HepG2 (cell line): ENCODE results near the gene GPS1. TPM values are rescaled to one million over a fixed set of nuclear protein-coding genes. Genes with fewer than 3 reads are reported as not detected.

Experiments used
- ARHGAP35 ChIP-seq: sonication (generic); formaldehyde crosslinking; IDR thresholded peaks from 2 replicates; pipeline ENCODE4 v1.9.0; 2022; ENCODE audit warnings: mild to moderate bottlenecking, inconsistent platforms, moderate library complexity, missing genetic modification reagents, borderline replicate concordance
- ATM ChIP-seq: fragments of 450-650 bp; IDR thresholded peaks from 2 replicates; pipeline ENCODE4 v1.7.1; 2017; ENCODE audit warnings: mild to moderate bottlenecking, borderline replicate concordance
- BHLHE40 ChIP-seq: IDR thresholded peaks from 2 replicates; pipeline ENCODE4 v1.6.1; 2011; ENCODE audit warnings: low read length, improper control_type of control experiment
- CENPX ChIP-seq: sonication (generic); formaldehyde crosslinking; IDR thresholded peaks from 2 replicates; pipeline ENCODE4 v1.9.0; 2021; ENCODE audit warnings: mild to moderate bottlenecking, missing genetic modification reagents, moderate library complexity
- ERF ChIP-seq: IDR thresholded peaks from 2 replicates; pipeline ENCODE4 v1.6.1; 2018; ENCODE audit warnings: missing biosample characterization, missing genetic modification reagents
- HDAC1 ChIP-seq: sonication (generic); formaldehyde crosslinking; IDR thresholded peaks from 2 replicates; pipeline ENCODE4 v1.5.1; 2020; ENCODE audit warnings: mild to moderate bottlenecking, missing genetic modification reagents
- HOXD1 ChIP-seq: sonication (generic); formaldehyde crosslinking; IDR thresholded peaks from 2 replicates; pipeline ENCODE4 v1.5.0; 2020; ENCODE audit warnings: missing genetic modification reagents
- JUNB ChIP-seq: sonication (generic); formaldehyde crosslinking; IDR thresholded peaks from 2 replicates; pipeline ENCODE4 v1.8.0; 2022; ENCODE audit warnings: missing genetic modification reagents, mild to moderate bottlenecking, borderline replicate concordance
- KDM5B ChIP-seq: sonication (generic); formaldehyde crosslinking; IDR thresholded peaks from 2 replicates; pipeline ENCODE4 v1.4.0; 2020; ENCODE audit warnings: missing genetic modification reagents, mild to moderate bottlenecking, borderline replicate concordance
- NKX3-1 ChIP-seq: sonication (generic); formaldehyde crosslinking; IDR thresholded peaks from 2 replicates; pipeline ENCODE4 v1.5.0; 2020; ENCODE audit warnings: missing genetic modification reagents
- REXO4 ChIP-seq: sonication (generic); formaldehyde crosslinking; IDR thresholded peaks from 2 replicates; pipeline ENCODE4 v1.8.0; 2022; ENCODE audit warnings: missing genetic modification reagents, mild to moderate bottlenecking, borderline replicate concordance
- TOPORS ChIP-seq: sonication (generic); formaldehyde crosslinking; IDR thresholded peaks from 2 replicates; pipeline ENCODE4 v1.8.0; 2023; ENCODE audit warnings: mild to moderate bottlenecking, missing genetic modification reagents
- ZBTB21 ChIP-seq: sonication (generic); formaldehyde crosslinking; IDR thresholded peaks from 2 replicates; pipeline ENCODE4 v1.4.0; 2020; ENCODE audit warnings: missing genetic modification reagents
- ZKSCAN8 ChIP-seq: IDR thresholded peaks from 2 replicates; pipeline ENCODE4 v1.6.1; 2016; ENCODE audit warnings: borderline replicate concordance, missing genetic modification reagents, missing compliant biosample characterization
- ZNF3 ChIP-seq: IDR thresholded peaks from 2 replicates; pipeline ENCODE4 v1.7.0; 2017; ENCODE audit warnings: inconsistent platforms
- ZNF441 ChIP-seq: sonication (generic); formaldehyde crosslinking; IDR thresholded peaks from 2 replicates; pipeline ENCODE4 v1.7.0; 2021; ENCODE audit warnings: missing genetic modification reagents, borderline replicate concordance
- ZNF674 ChIP-seq: sonication (generic); formaldehyde crosslinking; IDR thresholded peaks from 2 replicates; pipeline ENCODE4 v1.5.0; 2020; ENCODE audit warnings: low read depth, mild to moderate bottlenecking, missing genetic modification reagents
- ZNF768 ChIP-seq: sonication (generic); formaldehyde crosslinking; IDR thresholded peaks from 2 replicates; pipeline ENCODE4 v1.4.0; 2020; ENCODE audit warnings: missing genetic modification reagents
- ZNF776 ChIP-seq: sonication (generic); formaldehyde crosslinking; IDR thresholded peaks from 2 replicates; pipeline ENCODE4 v1.4.0; 2020; ENCODE audit warnings: mild to moderate bottlenecking, missing genetic modification reagents
- ZNF790 ChIP-seq: sonication (generic); formaldehyde crosslinking; IDR thresholded peaks from 2 replicates; pipeline ENCODE4 v1.8.0; 2022; ENCODE audit warnings: missing genetic modification reagents, mild to moderate bottlenecking, borderline replicate concordance
- ZNF878 ChIP-seq: sonication (generic); formaldehyde crosslinking; IDR thresholded peaks from 2 replicates; pipeline ENCODE4 v1.8.1; 2023; ENCODE audit warnings: mild to moderate bottlenecking, missing genetic modification reagents, moderate library complexity
- polyA plus RNA-seq, 8 experiments: library from polyadenylated mRNA; depleted of rRNA in 3 of 8; stranded (reverse) in 7 of 8; unstranded in 1 of 8; fragments of >200 nt; fragmentation: Illumina TruSeq in 4 of 8; extraction: Trizol in 4 of 8; gene quantifications; 2 replicates each; pipeline versions ENCODE4 v1.2.1 to v1.2.3, GENCODE V29; 2011 to 2016; ENCODE audit warnings: low read depth in 4 of 8, missing spikeins in 1 of 8, mixed read lengths in 1 of 8; ENCODE audit not compliant: insufficient read depth in 1 of 8
- total RNA-seq, 5 experiments: library from RNA; depleted of rRNA; stranded (reverse); fragments of >200 nt; fragmentation: Illumina TruSeq; extraction: Trizol; gene quantifications; 2 replicates each; pipeline ENCODE4 v1.2.3, GENCODE V29; 2016; ENCODE audit warnings: low read depth in 1 of 5
- TF ChIP-seq, protein P1 (sequence below): sonication (generic); formaldehyde crosslinking; IDR thresholded peaks from 2 replicates; pipeline ENCODE4 v1.4.0; 2020; ENCODE audit warnings: missing genetic modification reagents, mild to moderate bottlenecking, borderline replicate concordance
- TF ChIP-seq, protein P2 (sequence below): sonication (generic); formaldehyde crosslinking; IDR thresholded peaks from 2 replicates; pipeline ENCODE4 v1.4.0; 2020; ENCODE audit warnings: missing genetic modification reagents, borderline replicate concordance
- TF ChIP-seq, protein P3 (sequence below): sonication (generic); formaldehyde crosslinking; IDR thresholded peaks from 2 replicates; pipeline ENCODE4 v1.5.0; 2020; ENCODE audit warnings: missing genetic modification reagents

GPS1 gene
- total and polyA plus RNA-seq, 2 of the 13 experiments (the other 11 are each of a cell fraction or from before 2014, with no cell fraction given): 124 to 128 TPM

DNA sequence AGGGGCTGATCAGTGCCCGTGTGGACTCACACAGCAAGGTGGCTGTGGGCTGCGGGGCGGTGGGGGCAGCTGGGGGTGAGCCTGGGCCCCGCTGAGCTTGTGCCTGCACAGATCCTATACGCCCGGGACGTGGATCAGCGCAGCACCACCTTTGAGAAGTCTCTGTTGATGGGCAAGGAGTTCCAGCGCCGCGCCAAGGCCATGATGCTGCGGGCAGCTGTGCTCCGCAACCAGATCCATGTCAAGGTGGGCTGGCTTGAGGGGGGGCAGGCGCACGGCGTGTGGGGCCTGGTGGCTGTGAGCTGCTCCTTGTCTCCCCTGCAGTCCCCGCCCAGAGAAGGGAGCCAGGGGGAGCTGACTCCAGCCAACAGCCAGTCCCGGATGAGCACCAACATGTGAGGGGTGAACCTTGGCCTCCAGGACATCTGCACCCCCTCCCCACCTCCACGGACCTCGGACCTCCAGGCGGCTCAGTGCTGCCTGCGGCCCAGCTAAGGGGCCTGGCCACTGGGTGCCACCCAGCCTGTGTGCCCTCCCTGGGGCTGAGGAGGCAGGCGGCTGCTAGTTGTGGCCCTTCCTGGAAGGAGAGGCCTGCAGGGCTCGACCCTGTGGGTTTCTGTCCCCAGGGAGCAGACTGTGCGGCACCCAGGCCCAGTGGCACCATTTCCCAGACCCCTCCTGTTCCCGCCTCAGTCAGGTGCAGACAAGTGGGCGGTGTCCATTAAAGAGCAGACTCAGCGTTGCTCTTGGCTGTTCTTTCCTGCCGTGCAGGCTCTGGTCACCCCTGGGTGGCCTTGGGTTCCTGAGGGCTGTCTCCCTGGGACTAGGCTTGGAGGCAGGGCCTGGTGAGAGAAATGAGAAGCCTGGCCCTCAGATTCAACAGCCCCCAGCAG is 5.3 kb downstream of the GPS1 start (continued):
- no peak for TF ChIP-seq CENPX (CRISPR knock-in tag)
- TF ChIP-seq JUNB (CRISPR knock-in tag): no peak
- peak; percentile 15; the same call in 1 of the 2 replicates for TF ChIP-seq ERF (CRISPR knock-in tag)
- TF ChIP-seq, protein P1, sequence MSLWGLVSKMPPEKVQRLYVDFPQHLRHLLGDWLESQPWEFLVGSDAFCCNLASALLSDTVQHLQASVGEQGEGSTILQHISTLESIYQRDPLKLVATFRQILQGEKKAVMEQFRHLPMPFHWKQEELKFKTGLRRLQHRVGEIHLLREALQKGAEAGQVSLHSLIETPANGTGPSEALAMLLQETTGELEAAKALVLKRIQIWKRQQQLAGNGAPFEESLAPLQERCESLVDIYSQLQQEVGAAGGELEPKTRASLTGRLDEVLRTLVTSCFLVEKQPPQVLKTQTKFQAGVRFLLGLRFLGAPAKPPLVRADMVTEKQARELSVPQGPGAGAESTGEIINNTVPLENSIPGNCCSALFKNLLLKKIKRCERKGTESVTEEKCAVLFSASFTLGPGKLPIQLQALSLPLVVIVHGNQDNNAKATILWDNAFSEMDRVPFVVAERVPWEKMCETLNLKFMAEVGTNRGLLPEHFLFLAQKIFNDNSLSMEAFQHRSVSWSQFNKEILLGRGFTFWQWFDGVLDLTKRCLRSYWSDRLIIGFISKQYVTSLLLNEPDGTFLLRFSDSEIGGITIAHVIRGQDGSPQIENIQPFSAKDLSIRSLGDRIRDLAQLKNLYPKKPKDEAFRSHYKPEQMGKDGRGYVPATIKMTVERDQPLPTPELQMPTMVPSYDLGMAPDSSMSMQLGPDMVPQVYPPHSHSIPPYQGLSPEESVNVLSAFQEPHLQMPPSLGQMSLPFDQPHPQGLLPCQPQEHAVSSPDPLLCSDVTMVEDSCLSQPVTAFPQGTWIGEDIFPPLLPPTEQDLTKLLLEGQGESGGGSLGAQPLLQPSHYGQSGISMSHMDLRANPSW (CRISPR knock-in tag): no peak
- TF ChIP-seq ZNF441 (CRISPR knock-in tag): peak; percentile 83; the same call in 1 of the 2 replicates
- TF ChIP-seq, protein P2, sequence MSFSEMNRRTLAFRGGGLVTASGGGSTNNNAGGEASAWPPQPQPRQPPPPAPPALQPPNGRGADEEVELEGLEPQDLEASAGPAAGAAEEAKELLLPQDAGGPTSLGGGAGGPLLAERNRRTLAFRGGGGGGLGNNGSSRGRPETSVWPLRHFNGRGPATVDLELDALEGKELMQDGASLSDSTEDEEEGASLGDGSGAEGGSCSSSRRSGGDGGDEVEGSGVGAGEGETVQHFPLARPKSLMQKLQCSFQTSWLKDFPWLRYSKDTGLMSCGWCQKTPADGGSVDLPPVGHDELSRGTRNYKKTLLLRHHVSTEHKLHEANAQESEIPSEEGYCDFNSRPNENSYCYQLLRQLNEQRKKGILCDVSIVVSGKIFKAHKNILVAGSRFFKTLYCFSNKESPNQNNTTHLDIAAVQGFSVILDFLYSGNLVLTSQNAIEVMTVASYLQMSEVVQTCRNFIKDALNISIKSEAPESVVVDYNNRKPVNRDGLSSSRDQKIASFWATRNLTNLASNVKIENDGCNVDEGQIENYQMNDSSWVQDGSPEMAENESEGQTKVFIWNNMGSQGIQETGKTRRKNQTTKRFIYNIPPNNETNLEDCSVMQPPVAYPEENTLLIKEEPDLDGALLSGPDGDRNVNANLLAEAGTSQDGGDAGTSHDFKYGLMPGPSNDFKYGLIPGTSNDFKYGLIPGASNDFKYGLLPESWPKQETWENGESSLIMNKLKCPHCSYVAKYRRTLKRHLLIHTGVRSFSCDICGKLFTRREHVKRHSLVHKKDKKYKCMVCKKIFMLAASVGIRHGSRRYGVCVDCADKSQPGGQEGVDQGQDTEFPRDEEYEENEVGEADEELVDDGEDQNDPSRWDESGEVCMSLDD: no peak
- peak; percentile 89 for TF ChIP-seq KDM5B (CRISPR knock-in tag)
- no peak for TF ChIP-seq ZBTB21
- peak; percentile 87; the same call in 1 of the 2 replicates for TF ChIP-seq ZNF674 (CRISPR knock-in tag)
- TF ChIP-seq NKX3-1 (CRISPR knock-in tag): no peak
- peak; percentile 57 for TF ChIP-seq ZNF768 (CRISPR knock-in tag)
- TF ChIP-seq HOXD1 (CRISPR knock-in tag): no peak
- peak; percentile 41; the same call in 1 of the 2 replicates for TF ChIP-seq ZKSCAN8 (CRISPR knock-in tag)
- no peak for TF ChIP-seq ZNF776
- no peak for TF ChIP-seq ZNF3 (CRISPR knock-in tag)
- peak; percentile 55; the same call in 1 of the 2 replicates for TF ChIP-seq ARHGAP35
- no peak for TF ChIP-seq REXO4 (CRISPR knock-in tag)
- TF ChIP-seq TOPORS (CRISPR knock-in tag): no peak
- TF ChIP-seq, protein P3, sequence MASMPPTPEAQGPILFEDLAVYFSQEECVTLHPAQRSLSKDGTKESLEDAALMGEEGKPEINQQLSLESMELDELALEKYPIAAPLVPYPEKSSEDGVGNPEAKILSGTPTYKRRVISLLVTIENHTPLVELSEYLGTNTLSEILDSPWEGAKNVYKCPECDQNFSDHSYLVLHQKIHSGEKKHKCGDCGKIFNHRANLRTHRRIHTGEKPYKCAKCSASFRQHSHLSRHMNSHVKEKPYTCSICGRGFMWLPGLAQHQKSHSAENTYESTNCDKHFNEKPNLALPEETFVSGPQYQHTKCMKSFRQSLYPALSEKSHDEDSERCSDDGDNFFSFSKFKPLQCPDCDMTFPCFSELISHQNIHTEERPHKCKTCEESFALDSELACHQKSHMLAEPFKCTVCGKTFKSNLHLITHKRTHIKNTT (CRISPR knock-in tag): no peak
- TF ChIP-seq BHLHE40: no peak
- no peak for TF ChIP-seq ATM
- TF ChIP-seq ZNF790: 0 out of 2 replicates have a peak, but pooled peaks have one; percentile 41
- TF ChIP-seq HDAC1 (CRISPR knock-in tag): peak; percentile 92
- TF ChIP-seq ZNF878 (CRISPR knock-in tag): no peak
